ENCODE results near the gene ZNF837. TPM values are rescaled to one million over a fixed set of nuclear protein-coding genes. Genes with fewer than 3 reads are reported as not detected.

The ZNF837 gene
- polyA plus RNA-seq, 1 donor (not counting 4 experiments of a cell fraction or from before 2014, with no cell fraction given) = 0.29 TPM

- Histone ChIP-seq H3K4me3 (ENCODE audit: control insufficient read depth in 2 of 3, extremely low read depth in 1 of 3, insufficient read depth in 2 of 3, low read depth in 1 of 3, low read length in 3 of 3) (no peak within 1 kb of the TSS), H4K20me1 (ENCODE audit: control insufficient read depth, extremely low read depth, insufficient read depth, low read length) (no peaks in the 10 kb centered on the region), H2AFZ (ENCODE audit: control insufficient read depth, low read length) (no peak within 1 kb of the TSS), H3K27me3 (ENCODE audit: control insufficient read depth, extremely low read depth, insufficient read depth, low read length) (peaks cover 39% of the 10 kb centered on the region), H3K9ac (ENCODE audit: control insufficient read depth, extremely low read depth, insufficient read depth, low read length) (no peak within 1 kb of the TSS), H3K79me2 (ENCODE audit: control insufficient read depth, insufficient read depth, low read length) (no peaks in the 10 kb centered on the region), H3K4me2 (ENCODE audit: control insufficient read depth, extremely low read depth, insufficient read depth, low read depth, low read length) (no peak within 1 kb of the TSS), H3K27ac (ENCODE audit: control insufficient read depth, insufficient read depth, low read length) (no peak within 1 kb of the TSS), H3K36me3 (ENCODE audit: control insufficient read depth in 2 of 2, extremely low read depth in 1 of 2, insufficient read depth in 2 of 2, low read length in 2 of 2) (no peaks in the 10 kb centered on the region), H3K4me1 (ENCODE audit: control insufficient read depth, extremely low read depth, insufficient read depth, low read length) (no peaks in the 10 kb centered on the region), H3K9me3 (ENCODE audit: control insufficient read depth, low read depth, low read length) (peaks cover 3% of the 10 kb centered on the region), H3K9me1 (ENCODE audit: control insufficient read depth, extremely low read depth, insufficient read depth, low read length) (no peaks in the 10 kb centered on the region)
- TF ChIP-seq CTCF (optimal IDR thresholded peaks at IDR 0.05 in 1 of 3, IDR thresholded peaks at IDR 0.05 in 1 of 3, conservative IDR thresholded peaks at IDR 0.05 in 1 of 3; ENCODE audit: extremely low read depth in 1 of 3, insufficient read depth in 2 of 3, low read length in 3 of 3) (no peak), EZH2 (IDR thresholded peaks at IDR 0.05; ENCODE audit: low read length) (no peak)
- dilution Hi-C loops (cut with MboI; ENCODE audit: extremely low pct_ligation_motif_present, low sequenced_read_pairs) = no loop called here
- no peak for DNase-seq (ENCODE audit: low read depth, low spot score)
- no peak for FAIRE-seq
Observed at GRCh38 chr19:58352760-58353671, 27.8 kb downstream of the ZNF837 start, which contains the start of gene A1BG. Gene A1BG (minus strand): TSS chr19:58353492. CDS start chr19:58353437, 55 bp downstream.

DNA sequence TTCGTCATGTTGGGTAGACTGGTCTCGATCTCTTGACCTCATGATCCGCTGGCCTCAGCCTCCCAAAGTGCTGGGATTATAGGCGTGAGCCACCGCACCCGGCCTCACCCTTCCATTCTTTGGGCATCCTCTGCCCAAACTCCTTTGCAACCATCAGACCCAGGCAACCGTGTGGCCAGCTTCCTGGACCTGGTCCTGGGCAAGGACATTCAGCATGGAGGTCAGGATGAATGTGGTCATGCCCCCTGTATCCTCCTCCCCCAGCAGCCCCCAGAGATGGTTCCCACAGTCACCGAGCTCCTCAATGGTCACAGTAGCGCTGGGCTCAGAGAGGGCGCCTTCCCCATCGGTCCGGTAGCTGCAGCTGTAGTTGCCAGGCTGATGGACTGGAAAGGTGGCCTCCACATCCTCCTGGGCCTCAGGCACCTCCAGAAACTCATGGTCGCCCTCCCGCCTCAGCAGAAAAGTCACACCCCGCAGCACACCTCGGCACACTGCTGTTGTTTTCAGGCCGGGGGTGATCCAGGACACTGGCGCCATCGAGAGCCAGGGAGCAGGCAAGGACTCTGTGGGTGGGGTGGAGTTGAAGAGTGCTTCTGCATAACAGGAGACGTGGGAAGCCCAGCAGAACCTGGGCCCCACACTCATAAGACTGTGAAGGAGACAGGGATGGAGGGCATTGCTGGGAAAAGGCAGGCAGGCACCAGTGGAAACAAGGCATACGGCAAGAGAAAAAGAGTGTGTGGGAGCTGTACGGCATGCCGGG, 28.7 kb downstream of the ZNF837 start:
- peaks cover 46% of the 10 kb centered on the region for H3K27me3 ChIP-seq (ENCODE audit: control insufficient read depth, extremely low read depth, insufficient read depth, low read length)
- H3K36me3 ChIP-seq (ENCODE audit: control insufficient read depth in 2 of 2, extremely low read depth in 1 of 2, insufficient read depth in 2 of 2, low read length in 2 of 2) = no peaks in the 10 kb centered on the region
- no peak overlapping the region for H3K27ac ChIP-seq (ENCODE audit: control insufficient read depth, insufficient read depth, low read length)
- H4K20me1 ChIP-seq (ENCODE audit: control insufficient read depth, extremely low read depth, insufficient read depth, low read length) = no peaks in the 10 kb centered on the region
- H3K9ac ChIP-seq (ENCODE audit: control insufficient read depth, extremely low read depth, insufficient read depth, low read length) = no peak overlapping the region
- dilution Hi-C loops (cut with MboI; ENCODE audit: extremely low pct_ligation_motif_present, low sequenced_read_pairs) = no loop called here
- H3K4me3 ChIP-seq (ENCODE audit: control insufficient read depth in 2 of 3, extremely low read depth in 1 of 3, insufficient read depth in 2 of 3, low read depth in 1 of 3, low read length in 3 of 3) = no peak overlapping the region
- H3K4me2 ChIP-seq (ENCODE audit: control insufficient read depth, extremely low read depth, insufficient read depth, low read depth, low read length) = no peak overlapping the region
- no peak overlapping the region for H2AFZ ChIP-seq (ENCODE audit: control insufficient read depth, low read length)
- H3K9me3 ChIP-seq (ENCODE audit: control insufficient read depth, low read depth, low read length) = peaks cover 3% of the 10 kb centered on the region
- no peak for FAIRE-seq
- no peak for DNase-seq (ENCODE audit: low read depth, low spot score)
- TF ChIP-seq EZH2 (IDR thresholded peaks at IDR 0.05; ENCODE audit: low read length) (no peak), CTCF (optimal IDR thresholded peaks at IDR 0.05 in 1 of 3, IDR thresholded peaks at IDR 0.05 in 1 of 3, conservative IDR thresholded peaks at IDR 0.05 in 1 of 3; ENCODE audit: extremely low read depth in 1 of 3, insufficient read depth in 2 of 3, low read length in 3 of 3) (no peak)
- no peaks in the 10 kb centered on the region for H3K9me1 ChIP-seq (ENCODE audit: control insufficient read depth, extremely low read depth, insufficient read depth, low read length)
- no peaks in the 10 kb centered on the region for H3K79me2 ChIP-seq (ENCODE audit: control insufficient read depth, insufficient read depth, low read length)
- no peaks in the 10 kb centered on the region for H3K4me1 ChIP-seq (ENCODE audit: control insufficient read depth, extremely low read depth, insufficient read depth, low read length)
